Hematopoietic multipotent progenitor cell treated with erythropoietin and hydrocortisone succinate and interleukin-3 and kit ligand, for 15 days (in vitro differentiated cells): Measurements from ENCODE around the gene UCP2.
A peak's percentile ranks its signal among the peaks of the same experiment; 100 is the strongest.

Source experiments
- DNase-seq: peaks from one replicate; pipeline ENCODE4 v3.0.0-alpha.2; 2015; ENCODE audit warnings: low spot score

UCP2 gene

DNA sequence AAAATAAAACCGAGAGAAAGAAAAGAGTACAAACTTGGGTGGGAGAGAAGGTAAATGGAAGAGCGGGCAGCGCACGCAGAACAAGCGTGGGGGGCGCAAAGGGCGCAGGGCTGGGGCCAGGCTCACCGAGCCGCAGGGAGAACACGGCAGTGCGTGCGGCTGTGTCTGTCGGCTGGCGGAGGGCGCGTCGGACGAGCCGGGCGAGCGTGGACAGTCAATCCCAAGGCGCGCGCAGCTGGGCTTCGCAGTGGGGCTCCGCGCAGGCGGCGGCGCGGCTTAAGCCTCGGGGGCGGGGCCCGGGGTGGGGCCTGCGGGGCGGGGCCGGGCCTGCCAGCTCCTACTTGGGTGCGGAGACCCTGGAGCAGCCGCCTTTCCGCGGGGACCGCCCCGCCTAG, at the start of gene UCP2:
TSS of gene UCP2 (minus strand) at position 249 of the 395 bp plus-strand sequence. CDS start 4,465 bp downstream, outside the sequence.
- DNase-seq = peak; percentile 86

DNA sequence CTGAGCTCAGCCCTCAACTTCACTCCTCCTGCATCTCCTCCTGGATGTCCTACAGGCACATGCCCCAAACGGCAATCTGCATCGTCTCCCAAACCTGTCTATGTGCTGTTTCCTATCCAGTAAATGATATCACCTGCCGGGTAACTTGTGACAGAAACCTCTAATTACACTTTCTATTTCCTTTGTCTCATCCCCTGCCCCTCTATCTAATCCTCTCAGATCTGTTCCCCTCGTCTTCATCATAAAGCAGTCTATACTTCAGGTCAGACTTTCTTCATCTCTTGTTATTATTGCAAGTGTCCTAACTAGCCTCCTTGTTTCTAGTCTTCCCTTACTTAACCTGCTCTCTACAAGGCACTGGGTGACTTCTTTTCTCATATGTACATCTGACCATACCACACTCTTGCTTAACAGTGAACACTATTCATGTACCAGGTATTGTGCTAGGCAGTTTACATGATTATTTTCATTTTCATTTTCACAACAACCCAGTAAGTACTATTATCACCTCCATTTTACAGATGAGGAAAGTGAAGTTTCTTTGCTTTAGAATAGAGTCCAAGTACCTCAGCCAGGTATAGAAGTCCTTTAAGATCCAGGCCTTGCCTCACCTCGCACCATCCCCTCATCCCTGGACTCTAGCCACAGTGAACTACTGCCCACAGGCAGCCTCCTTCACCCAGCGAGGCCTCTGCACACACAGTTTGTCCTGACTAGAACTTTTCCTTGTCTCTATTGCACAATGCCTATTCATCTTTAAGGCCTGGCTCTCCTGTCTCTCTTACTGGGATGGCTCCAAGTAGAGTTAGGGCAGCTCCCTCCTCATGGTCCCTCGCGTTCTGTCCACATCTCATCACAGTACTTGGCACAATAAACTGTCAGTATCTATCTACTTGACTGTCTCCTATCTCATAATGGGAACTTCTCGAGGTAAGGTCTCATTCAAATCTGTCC, 48.4 kb upstream of the UCP2 start:
- no peak for DNase-seq

- no peak for DNase-seq
These were observed 43.0 kb upstream of the UCP2 start for GRCh38 chr11:74025467-74026166.

GRCh38 chr11:74024261-74025029, 41.8 kb upstream of the UCP2 start:
- peak; percentile 81 for DNase-seq

GRCh38 chr11:74023276-74023675, 40.6 kb upstream of the UCP2 start:
- DNase-seq = no peak

- no peak for DNase-seq
These were observed 39.9 kb upstream of the UCP2 start for GRCh38 chr11:74022546-74022945.

DNA sequence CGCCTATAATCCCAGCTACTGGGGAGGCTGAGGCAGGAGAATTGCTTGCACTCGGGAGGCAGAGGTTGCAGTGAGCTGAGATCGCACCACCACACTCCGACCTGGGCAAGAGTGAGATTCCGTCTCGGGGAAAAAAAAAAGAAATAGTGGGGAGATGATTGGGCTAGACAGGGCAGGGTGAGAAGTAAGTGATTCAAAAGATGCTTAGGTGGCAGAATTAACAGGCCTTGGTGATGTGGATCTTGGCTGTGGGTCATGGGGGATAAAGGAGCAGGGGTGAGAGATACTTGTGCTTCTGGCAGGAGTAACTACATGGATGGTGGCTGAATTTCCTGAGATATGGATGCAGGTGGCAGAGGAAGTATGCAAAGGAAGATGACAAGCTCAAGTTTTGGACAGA, 39.4 kb upstream of the UCP2 start:
- no peak for DNase-seq

- no peak for DNase-seq
These were observed 37.9 kb upstream of the UCP2 start for GRCh38 chr11:74020539-74020938.

DNA sequence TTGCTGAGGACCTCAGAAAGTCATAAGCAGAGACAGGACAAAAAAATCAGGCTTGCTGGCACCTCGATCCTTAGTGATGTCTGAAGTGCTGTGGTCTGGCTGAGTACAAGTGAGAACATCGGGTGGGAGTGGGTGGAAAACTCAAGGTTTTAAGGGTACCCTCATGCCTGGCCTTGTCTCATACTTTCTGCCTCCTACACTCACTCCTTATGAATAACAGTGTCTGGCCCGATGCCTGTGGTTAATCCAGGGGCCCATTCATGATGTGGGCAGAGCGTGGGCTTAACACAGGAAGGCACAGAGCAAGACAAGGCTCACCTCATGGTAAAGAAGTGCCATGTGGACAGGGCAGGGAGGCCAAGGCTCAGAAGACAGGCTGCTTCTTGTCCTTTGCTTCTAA, 37.2 kb upstream of the UCP2 start:
- DNase-seq = no peak

GRCh38 chr11:74019104-74019738, 36.6 kb upstream of the UCP2 start:
- DNase-seq = no peak

DNA sequence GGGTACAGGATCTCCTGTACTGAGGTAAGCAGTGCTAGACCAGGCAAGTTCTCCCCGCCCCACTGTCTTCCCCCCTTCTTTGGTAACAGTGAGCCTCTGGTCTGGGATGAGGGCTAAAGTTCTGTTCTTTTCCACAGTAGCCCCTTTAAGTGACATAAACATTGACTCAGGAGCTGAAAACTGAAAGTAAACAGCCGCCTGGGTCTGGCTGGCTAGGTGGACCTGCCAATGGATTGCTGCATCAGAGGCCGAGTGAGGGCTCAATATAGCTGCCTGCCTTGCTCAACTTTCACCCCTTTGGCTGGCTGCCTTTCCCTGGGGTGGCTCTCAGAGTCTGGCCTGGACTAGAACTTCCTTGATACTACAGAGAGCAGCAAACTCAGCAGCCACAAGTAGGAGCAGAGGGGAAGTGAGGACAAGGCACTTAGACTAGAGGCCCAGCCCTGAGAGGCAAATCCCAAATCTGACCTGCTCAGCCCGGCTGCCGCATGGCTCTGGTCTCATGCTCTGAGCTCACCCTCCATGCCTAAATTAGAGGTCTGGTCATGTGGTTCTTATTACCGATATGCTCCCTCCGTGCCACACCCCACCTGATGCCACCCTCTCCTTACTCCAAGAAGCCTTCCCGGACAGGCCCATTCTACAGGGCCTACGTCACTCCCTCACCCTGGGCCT, 35.8 kb upstream of the UCP2 start:
- DNase-seq = peak; percentile 51

DNA sequence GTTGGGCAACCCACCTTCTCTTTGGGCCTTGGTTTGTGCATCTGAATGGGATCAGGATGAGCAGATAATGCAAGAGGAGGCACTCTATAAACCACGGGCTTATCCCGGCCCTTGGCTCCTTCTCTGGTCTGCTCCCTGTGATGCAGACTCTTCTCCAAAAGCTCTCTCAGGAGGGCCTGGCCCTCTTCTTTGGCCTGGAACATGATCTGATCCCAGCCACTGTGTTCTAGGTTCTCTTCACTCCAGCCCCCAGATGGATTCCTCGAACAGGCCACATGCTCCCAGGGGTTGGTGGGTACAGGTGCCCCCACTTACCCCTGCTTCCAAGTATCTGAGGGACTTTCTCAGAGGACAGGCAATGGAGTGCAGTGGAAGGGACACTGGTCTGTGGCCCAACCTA, 35.0 kb upstream of the UCP2 start:
- no peak for DNase-seq

DNA sequence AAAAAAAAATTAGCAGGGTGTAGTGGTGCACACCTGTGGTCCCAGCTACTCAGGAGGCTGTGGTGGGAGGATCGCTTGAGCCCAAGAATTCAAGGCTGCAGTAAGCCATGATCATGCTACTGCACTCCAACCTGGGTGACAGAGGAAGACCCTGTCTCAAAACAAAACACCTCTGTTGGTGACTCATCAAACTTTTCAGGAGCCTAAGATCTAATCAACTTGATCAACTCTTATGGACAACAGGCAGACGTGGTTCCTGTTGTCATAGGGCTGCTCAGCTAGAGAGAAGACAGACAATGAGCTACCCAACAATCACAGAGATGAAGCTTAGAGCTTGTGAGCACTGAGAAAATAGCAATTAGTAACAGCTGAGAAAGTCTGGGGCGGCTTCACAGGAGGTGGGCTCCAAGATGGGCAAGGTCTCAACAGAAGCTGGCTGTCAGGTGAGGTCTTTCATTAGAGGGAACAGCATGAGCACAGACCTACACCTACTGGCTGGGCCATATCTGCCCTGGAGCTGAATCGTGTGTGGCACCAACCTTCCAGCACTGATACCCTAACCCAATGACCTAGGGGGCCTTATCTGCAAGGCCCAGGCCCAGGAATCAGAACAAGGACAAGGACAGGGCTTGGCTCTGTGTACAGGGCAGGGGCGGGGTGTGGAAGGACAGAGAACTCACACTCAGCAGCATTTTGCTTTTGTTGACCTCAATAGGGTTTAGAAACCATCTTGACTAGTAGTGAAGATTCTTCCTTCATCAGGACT, 33.5 kb upstream of the UCP2 start:
- DNase-seq = peak; percentile 79

DNA sequence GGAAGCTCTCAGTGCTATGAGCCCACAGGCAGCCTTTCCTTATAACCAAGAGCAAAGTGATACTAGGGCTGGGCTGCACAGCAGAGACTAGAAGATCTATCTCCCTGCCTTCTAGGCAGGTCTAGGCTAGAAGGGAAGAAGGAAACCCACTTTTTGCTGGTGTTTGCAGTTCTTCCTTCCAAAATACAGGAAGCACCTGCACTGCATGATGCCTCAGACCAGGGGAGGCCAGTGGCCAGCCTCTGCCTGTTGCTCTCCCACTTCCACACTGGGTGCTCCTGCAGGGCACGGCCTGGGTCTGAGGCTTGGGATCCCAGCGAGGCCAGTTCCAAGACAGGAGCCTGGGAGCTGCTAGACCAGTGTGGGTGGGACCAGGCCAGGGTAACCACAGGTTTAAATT, 32.2 kb upstream of the UCP2 start:
- no peak for DNase-seq

DNA sequence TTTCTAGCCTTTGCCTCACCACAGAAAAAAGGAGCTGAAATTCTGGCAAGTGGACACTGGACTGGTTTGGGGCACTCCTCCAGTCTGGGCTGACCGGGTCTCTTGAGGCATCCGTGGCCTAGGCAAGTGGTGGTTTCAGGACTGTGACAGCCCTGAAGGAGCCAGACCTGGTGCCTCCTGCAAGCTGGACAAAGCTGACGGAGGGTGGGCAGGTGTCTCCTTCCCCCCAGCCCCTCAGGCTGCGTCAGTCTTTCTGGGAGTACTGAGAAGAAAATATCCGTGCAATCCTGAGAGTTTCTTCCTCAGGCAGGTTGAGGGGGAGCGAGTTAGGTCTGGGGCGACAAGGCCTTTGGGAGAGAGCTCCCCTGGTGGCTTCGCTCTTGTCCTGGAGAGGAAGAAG, 30.5 kb upstream of the UCP2 start:
- no peak for DNase-seq

DNA sequence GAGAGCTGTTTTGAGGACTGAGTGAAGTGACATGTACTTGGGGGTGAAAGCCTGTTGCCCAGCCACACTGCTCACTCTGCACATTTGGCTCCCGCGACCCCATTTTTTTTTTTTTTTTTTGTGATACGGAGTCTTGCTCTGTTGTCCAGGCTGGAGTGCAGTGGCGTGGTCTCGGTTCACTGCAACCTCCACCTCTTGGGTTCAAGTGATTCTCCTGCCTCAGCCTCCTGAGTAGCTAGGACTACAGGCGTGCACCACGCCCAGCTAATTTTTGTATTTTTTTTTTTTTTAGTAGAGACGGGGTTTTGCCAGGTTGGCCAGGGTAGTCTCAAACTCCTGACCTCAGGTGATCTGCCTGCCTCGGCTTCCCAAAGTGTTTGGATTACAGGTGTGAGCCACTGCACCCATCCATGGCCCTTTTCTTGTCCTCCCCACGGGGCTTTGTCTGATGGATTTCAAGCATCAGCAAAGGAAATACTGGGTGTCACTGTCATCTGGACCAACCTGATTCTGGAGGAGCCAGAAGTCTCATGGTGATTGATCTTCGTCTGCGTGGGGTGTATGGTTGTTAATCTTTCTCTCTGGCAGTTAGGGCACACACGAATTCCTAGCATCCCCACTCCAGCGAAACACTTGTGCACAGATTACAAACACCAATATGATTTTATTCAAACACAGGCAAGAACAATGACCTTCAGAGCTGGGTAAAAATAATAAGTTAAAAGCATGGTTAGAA, 29.6 kb upstream of the UCP2 start:
- peak; percentile 58 for DNase-seq

DNA sequence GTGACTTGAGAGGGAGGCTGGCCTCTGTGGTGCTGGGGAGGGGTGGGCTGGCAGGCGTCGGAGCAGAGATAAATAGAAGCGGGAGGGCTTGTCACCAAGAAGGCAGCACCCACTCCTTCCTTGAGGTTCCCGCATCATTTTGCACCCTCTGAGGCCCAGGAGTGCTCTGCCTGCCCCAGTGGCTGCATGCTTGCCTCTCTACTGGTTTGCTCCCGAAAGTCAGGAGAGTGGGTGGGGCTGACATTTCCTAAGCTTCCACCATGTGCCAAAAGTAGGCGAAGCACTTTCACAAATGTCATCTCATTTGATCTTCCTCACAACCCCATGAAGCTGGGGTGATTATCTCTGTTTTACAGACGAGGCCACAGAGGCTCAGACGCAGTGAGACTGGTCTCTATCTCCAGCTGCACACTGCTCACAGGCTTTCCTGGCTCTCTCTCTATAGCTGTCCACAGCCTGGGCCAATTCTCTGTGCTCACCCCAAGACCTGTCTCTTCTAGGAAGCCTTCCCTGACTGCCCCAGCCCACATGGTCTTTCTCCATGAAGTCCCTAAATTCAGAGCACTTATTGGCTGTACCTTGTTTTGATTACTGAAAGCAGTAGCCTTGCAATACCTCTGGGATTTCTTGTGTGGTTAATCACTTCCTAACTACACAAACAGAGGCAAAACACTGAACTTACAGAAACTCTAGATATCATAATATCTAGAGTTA, 28.9 kb upstream of the UCP2 start:
- DNase-seq = peak; percentile 97

DNA sequence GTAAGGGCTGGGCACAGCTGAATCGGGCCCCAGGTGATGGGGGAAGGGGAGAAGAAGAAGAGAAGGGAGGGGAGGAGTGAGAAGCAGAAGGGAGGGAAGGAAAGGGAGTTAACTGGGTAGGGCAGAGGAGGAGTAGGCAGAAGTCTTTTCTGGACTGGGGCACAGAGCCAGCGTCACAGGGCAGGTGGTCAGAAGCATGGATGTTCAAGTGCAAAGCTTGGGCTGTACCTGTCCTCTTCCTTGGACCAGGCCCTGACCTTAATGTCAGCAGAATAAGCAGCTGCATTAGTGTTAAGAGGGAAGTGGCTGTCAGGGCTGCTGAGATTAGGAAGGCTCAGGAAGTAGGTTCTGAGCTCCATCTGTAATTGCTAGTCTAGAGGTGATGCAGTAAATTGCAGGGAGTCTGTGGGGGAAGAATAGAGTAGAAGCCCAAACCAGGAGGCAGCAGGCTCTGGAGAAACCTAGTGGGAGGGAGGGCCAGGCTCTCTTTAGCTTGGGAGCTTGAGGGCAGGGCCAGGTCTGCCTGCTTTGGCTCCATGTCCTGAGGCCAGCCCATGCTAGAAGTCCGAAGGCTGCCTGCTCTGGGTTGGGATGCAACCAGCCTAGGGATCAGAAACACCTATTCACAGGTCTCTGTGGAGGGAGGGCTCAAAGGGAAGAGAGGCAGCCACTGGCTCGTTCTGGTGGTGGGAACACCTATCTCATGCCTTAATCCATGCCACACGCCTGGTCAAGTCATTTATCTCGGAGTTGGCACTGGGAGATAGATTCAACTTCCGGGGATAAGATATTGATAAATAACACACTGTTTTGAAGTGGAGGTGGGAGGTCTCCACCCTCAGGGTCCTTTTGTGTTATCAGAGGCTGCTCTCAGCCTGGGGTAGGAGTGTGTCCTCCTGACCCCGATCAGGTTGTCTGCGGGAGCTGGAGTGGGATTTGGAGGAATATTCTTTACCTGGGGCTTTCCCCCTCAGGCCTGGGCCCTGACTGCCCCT, 28.0 kb upstream of the UCP2 start:
- DNase-seq = peak; percentile 50
